Stimulated activated CD8-positive, alpha-beta memory T cell treated with anti-CD3 and anti-CD28 coated beads, Interleukin-7, amount 100 ng/mL, for 24 hours (primary cell): ENCODE measurements around the gene DPF3.

ENCODE experiments used
- DNase-seq: peaks from one replicate; pipeline ENCODE4 v3.0.0-alpha.2; 2020; ENCODE audit warnings: low read depth

Gene DPF3

DNA sequence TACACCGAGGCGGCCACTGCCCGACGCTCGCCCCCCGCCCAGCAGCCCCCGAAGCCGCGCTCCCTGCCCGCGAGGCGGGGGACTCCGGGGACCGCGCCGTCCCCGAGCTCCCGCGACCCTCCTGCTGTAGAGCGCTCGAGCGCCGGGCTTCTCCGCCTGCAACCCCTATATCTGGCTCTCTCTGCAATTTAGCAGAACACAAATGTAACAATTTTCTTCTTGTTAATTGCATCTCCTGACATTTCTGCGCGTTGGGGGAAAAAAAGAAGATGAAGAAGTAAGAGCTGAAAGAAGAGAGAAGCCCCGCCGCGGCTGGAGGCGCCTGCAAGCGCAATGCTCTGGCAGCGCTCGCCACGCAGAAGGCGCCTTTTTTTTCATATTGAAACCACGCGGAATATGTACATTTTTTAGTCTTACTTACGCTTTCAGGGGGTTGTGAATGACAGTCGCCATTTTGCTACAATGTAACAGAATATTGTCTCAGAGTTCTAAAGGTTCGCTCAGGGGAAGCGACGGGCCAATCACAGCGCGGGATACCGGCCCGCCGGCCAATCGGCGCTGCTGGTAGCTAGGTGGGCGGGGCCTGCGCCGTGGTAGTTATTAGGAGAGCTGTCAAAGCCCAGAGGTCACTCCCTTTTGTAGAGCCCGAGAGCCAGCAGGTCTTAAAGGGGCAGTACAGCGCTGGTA, at the start of gene DPF3:
Gene DPF3 (minus strand): TSS at position 466 of the 687 bp plus-strand sequence. CDS start 13 bp downstream, at position 453.
- DNase-seq = peak; percentile 86

DNA sequence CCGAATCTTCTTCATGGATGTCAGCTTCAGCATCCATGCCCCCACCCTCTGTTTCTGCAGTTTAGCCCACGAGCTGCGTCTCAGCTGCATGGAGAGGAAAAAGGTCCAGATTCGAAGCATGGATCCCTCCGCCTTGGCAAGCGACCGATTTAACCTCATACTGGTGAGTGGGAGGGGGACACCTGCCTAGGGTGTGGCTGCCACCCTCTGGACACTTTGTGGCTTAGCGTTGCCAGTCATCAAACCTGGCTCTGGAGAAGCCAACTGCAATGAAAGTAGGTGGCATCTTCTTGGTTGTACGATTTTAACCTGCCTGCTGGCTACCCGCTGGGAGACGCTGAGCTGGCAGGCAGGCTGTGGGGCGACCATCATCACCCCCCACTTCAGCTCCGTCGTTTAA, 49.0 kb upstream of the DPF3 start:
- DNase-seq = no peak

DNA sequence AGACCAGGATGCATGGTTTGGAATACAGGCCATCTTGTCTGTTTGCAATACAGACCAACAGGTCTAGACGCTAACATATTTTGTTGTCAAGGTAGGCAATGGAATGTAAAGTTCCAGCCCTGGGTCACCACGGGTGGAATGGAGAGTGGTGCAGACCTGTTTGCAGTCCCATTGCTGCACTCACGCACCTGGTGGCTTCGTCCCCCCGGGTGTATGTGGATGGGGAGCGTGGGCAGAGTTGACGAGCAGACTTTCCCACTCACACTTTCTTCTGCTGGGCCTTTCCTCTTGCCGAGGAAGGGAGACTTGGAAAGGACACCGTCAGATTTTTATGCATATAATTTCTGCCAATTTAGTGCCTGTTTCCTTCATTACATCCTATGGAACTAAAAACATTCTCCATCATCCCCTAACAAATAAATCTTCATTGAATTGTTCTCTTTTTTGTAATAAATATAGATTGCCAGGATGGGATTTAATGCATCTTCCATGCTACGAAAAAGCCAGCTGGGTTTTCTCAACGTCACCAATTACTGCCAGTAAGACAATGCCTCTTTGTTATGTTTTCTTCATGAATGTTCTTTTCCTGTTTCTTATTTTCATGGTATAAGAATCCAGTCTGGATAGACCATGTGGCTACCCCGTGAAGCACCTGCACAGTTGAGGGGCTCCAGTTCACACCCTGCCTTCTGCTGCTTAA, 47.5 kb upstream of the DPF3 start:
- no peak for DNase-seq

DNA sequence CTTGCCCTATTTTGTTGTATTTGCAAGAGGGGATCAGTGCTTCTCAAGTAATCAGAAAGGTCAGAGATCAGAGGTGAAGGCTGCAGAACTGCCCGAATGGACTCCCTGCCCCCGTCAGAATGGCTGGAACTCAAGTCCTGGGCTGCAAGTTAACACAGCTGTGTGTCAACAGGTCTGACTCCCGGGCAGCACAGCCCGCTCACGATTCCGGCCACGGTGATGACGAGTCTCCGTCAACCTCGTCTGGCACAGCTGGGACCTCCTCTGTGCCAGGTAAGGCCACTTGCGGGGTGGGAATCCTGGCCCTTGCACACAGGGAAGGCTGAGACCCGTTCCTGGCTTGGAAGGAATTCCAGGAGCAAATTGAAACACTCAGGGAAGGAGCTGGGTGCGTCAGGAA, 45.7 kb upstream of the DPF3 start:
- DNase-seq = no peak

DNA sequence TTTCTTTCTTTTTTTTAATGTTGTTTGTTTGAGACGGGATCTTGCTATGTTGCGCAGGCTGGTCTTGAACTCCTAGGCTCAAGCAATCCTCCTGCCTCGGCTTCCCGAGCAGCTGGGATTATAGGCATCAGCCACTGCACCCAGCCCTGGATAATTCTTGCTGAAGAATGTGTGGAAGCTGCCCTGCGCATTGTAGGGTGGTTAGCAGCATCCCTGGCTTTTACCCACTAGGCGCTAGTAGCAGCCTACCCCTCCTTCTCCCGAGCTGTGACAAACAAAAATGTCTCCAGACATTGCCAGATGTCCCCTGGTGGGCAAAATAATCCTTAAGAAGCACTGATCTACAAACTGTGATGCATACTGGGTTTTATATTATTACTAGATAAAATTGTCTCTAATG, 39.0 kb upstream of the DPF3 start:
- no peak for DNase-seq

DNA sequence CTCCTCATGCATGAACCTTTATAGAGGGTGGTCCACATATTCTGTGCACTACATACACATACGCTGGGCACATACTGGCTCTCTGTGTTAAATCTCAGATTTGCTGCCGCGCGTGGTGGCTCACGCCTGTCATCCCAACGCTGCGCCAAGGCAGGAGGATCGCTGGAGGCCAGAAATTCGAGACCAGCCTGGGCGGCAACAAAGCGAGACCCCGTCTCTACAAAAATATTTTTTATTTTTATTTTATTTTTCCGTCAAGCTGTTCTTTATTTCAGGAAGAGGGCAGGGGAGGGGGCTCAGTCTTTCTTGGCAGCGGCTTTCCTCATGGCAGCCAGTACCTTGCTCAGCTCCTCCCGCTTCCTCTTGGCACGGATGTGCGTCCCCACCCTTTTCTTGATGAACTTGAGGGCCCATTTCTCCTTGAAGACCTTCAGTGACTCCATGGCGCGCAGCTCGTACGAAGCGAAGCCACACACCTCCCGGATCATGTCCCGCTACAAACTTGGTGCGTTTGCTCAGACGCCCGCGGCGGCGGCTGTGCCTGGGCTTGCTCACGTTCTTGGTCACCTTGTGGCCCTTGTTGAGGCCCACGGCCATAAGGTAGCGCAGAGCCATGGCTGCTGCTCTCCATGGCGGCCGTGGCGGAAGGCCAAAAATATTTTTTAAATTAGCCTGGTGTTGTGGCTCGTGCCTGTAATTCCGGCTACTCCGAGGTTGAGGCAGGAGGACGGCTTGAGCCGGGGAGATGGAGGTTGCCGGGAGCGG, 35.6 kb upstream of the DPF3 start:
- no peak for DNase-seq

DNA sequence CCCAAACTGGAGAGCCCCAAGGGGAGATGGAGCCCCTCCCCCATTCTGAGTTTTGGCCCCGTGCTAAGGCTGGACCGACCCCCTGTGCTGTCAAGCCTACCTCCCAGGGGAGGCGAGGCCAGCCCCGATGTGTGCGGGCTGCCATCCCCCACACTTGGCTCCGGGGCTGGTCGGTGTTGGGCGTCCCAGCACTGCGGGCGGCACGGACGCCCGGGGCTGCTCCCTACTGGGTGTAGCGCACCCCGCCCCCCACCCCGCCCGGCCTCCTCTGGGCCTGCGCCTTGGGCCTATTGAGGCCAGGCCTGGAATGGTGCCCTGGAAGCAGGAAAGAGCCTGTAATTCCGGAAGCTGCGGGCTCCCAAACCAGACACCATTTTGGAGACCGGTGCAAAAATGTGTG, 35.0 kb upstream of the DPF3 start:
- DNase-seq = no peak

DNA sequence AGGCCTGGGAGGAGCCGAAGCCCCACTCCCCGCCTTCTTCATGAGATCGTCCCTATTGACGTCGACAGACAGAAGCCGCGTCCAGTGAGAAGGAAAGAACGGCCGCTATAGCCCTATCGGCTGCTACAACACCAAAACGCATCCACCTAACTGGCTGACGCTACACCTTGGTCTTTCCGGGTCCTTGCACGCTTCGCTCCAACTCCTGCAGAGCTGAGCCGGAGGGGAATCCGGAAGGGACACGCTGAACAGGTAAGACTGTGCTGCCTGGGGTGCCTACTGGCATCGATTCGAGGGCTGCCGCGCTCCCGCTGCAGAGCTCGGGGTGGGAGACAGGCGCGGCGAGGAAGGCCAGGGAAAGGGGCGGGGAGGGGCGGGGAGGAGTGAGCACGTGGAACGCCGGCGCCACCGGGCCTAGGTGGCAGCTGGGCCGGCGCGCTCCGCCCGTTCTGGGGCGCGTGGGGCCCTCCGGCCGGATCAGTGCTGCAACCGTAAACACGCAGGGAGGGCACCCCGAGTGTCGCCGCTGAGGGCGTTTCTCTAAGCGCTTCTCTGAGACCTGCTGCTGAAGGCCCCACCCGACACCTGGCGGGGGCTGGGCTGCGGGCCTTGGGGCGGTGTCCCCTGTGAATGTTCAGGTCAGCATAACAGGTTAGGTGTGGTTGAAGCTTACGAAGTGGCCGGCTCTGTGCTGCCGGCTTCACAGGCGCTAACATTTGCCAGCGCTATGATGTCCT, 32.6 kb upstream of the DPF3 start, which contains the start of gene DCAF4:
Gene DCAF4 (plus strand): TSS at position 173 of the 737 bp plus-strand sequence. CDS start 11,515 bp downstream, outside the sequence.
- peak; percentile 85 for DNase-seq

DNA sequence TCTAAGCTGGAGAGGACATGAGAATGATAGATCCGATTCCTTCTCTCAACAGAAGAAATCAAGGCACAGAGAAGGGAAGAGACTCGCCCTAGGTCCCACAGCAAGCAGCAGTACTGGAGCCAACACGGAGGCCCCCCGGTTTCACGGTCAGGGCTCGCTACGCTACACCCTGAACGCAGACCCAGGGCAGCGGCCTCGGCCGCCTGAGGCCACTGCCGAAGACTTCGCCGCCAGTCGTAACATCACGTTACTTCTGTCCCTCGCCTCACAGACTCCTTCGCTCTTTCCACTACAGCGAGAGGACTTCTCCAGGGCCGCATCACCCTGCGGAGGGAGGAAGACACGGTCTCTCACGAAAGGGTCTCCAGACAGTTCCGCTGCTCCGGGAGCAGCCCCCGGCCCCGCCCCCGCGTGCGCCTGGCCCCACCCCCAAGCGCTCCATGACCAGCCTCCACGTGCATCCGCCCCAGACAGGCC, 32.0 kb upstream of the DPF3 start:
- DNase-seq = no peak

DNA sequence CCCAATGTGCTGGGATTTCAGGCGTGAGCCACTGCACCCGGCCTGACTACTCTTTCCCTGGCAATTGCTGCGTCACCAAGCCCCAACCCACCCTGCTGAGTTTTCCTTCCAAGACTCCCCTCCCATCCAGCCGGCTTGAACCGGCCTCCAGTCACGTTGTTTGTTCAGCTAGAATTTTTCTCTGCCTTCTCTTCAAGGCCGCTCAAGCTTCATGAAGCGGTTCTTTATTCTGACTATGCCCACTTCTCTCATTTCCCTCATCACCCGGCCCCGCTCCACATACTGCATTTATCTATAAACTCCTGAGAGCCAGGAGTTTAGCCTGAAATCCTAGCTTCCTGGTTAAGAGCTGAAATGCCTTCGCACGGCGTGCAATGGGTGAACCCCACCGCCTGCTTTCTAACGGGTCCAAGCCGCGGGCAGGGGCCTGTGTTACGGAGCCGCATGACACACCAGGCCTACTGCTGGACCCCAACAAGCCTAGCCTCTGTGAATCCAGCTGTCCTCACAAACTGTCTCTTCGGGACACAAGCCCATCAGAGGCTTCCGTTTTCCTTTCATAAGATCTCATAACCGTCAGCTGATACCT, 31.4 kb upstream of the DPF3 start:
- no peak for DNase-seq

DNA sequence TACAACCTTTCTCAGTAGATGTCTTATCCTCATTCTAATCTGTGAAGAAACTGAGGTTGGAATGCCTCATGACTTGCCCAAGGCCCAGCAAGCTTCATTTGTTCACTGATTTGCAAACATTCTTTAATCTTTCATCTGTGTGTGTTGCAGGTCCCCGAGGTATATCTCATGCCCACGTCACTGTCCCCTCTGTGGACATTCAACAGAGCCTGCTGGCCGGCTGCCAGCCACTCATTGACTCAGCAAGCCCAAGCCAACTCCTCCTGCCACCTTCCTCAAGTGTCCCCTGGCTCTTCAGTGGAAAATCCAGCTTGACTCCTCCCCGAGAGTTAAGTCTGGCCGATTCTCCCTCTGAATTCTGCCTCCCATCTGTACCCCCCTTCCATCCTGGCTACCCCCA, 30.4 kb upstream of the DPF3 start:
- DNase-seq = no peak

DNA sequence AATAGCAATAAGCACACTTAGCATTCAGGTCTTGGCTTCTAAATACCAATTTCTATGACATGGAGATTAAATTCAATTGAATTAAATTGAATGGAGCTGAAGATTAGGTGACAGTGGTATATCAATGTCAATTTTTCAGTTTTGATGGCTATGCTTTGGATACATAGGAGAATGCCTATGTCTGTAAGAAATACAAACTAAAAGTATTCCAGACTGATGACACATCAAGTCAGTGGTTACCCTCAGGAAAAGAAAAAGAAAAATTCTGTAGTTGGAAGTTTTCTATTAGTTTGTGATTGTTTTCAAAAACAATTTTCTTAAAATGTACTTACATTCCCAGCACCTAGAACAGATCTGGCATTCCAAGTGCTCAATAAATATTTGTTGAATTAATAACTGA, 27.5 kb upstream of the DPF3 start:
- DNase-seq = no peak

DNA sequence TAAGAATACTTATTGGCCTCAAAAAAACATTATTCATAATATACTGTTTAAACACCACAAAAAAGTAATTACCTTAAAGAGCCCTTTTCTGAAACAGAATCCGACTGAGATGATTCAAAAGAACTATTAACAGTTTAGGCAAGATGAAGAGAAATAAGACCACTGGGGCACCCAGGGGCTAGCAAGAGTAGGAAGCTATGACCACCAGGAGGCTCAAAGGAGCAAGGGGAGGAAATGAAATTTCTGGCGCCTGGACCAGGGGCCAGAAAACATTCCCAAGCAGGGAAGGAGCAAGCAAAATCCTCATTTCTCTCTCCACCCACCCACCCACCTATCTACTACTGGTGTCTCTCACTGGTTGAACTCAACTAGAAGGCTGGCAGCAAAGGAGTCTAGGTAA, 26.1 kb upstream of the DPF3 start:
- DNase-seq = no peak

DNA sequence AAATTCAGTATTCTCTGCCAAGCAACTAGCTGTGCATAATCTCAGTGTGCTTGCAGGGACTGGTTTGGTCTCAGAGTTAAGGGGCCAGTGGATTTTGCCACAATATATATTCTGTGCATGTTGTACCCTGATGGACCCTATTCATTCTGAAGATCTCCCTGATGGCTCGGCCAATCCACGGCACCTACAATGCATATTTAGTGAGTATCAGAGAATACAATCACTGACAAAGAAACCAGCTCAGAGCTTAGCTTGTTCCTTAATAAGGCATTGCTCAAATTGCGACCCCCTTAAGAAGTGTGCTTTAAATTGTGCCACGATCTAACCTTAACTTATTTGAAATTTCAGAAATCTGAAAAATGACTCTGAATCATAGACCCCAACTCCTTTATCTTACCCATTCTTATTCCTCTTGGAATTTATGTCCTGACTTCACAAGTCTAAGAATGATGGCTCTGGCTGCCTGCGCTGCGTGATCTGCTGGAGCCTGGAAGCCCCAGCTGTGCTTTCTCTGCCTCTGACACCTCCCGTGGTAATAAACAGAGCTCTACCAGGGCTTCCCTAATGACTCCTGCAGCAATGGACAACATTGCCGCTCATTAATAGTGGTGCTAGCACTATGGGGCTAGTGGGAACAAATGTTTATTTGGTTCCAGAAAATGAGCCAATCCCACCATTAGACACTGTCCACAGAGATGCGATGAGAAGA, 23.3 kb upstream of the DPF3 start:
- no peak for DNase-seq

DNA sequence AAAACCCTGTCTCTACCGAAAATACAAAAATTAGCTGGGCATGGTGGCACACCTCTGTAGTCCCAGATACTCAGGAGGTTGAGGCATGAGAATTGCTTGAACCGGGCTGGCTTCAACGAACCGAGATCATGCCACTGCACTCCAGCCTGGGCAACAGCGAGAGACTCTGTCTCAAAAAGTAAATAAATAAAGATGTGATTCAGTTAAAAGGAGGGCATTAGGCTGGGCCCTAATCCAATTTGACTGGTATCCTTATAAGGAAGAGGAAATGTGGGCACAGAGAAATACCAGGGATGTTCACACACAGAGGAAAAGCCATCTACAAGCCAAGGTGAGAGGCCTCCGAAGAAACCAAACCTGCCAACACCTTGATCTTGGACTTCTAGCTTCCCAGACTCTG, 22.3 kb upstream of the DPF3 start:
- no peak for DNase-seq

DNA sequence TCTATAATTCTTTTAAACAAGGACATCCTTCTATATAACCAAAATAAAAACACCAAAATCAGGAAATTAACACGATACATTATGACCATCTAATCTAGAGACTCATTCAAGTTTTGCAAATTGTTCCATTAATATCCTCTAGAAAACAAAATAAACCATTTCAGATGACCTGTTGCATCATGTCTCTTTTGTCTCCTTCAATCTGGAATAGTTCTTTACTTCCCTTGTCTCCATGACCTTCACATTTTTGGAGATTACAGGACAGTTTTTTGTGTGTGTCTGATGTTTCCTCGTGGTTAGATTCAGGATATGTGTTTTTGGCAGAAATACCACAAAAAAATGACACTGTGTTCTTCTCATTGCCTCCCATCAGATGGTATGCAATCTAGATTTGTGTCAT, 19.9 kb upstream of the DPF3 start:
- no peak for DNase-seq

DNA sequence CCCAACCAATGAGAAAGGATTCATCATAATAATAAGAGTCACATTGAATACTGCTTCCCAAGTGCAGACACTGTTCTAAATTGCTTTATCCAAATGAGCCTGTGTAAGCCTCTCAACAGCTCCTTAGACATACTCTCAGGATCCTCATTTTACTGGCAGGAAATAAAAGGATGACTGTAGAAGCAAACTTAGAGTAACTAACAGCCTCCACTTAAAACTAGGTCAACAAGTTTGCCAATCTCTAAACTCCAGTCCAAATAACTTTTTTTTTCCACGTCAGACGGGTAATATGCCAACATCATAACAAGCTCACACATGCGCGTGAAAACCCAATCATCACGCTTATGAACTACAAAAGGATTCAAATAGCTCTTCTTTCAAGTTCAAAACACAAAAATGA, 15.3 kb upstream of the DPF3 start:
- no peak for DNase-seq

DNA sequence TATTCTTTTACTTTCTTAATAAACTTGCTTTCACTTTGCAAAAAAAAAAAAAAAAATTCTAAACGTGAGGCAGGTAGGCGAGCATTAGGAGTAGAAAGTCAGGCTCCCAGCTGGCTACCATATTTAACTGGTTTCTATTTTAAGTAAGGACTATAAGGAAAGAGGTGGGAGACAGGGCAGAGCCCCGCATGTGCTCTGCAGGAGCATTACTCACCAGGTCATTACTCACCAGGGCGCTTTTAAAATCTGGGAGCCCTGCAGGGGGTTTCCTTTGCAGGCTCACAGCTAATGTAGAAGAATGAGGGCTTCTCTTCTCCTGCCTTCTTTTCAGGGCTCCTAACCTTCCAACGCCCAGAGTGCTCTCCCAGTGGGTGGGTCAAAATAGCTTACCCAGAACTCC, 14.0 kb upstream of the DPF3 start:
- DNase-seq = no peak

DNA sequence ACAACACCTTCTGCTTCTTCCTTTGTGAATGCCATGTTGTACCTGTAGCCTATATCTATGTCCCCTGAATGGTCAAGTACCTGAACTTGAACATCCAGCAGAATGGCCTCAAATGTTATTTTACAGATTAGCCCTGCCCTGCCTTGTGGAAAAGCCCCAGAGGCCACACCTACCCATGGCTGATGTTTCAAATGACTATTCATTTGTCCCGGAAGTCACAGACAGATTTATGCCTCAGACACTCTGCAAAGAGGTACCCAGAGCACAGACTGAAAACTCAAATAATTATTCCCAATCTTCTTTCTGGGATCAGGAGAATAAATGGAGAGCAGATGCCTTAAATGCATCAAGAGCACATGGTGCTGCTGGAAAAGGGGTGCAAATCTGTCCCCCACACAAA, 13.0 kb upstream of the DPF3 start:
- DNase-seq = no peak

DNA sequence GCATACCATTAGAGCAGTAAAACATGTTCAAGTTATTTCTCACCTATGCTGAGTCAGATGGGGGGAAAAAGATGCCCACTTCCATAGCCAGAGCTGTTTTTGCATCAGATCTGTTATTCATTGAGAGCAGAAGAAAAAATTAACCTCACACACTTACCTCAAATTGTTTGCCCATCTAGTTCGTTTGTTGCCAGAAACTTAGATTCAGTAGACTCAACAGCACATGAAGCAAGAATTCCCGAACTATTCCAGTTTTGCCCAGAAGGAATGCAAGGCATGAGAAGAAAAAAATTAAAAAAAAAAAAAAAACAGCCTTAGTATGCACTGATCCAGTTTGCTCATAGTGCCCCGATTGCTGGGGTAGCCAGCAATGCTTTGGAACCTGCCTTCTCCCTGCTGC, 12.4 kb upstream of the DPF3 start:
- DNase-seq = no peak
